Astrocyte of the spinal cord (primary cell): Measurements from ENCODE around the gene ENTPD3.
"Not testable (repeated sequence)": the region's sequence is repeated elsewhere in the genome, so short reads cannot be mapped to it uniquely, and the experiment has no call there.

Experiments used
- DNase-seq: peaks from one replicate; pipeline ENCODE4 v3.0.0; 2011; ENCODE audit warnings: low read depth, low spot score
- H3K4me3 ChIP-seq: 2 replicates; pipeline ENCODE4 v1.5.1; 2011; ENCODE audit warnings: low read depth, mild to moderate bottlenecking, low read length, moderate library complexity
- in situ Hi-C: cut with HindIII; loops from 2 replicates; pipeline ENCODE4 v1.10.0; 2017; ENCODE audit warnings: low sequenced_read_pairs
- TF ChIP-seq, protein P1 (sequence below): IDR thresholded peaks from 2 replicates; pipeline ENCODE4 v1.5.1; 2012; ENCODE audit warnings: low read depth, mild to moderate bottlenecking, low read length, inconsistent platforms

Gene ENTPD3

DNA sequence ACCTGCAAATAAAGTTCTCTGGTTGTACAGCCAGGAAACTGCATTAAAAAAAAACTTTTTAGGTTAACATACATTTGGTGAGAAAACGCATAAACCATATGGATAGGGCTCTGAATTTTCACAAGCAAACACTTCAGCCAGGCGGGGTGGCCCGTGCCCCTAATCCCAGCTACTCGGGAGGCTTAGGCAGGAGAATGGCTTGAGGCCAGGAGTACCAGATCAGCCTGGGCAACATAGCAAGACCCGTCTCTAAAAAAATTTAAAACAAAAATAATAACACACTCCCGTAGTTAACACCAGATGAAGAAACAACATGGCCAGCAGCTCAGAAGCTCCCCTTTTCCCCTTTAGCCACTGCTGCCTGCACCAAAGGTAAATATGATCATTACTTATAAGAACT is 66.9 kb downstream of the ENTPD3 start:
- peak overlapping the region; percentile 88 for H3K4me3 ChIP-seq
- no peak for DNase-seq
- TF ChIP-seq, protein P1, sequence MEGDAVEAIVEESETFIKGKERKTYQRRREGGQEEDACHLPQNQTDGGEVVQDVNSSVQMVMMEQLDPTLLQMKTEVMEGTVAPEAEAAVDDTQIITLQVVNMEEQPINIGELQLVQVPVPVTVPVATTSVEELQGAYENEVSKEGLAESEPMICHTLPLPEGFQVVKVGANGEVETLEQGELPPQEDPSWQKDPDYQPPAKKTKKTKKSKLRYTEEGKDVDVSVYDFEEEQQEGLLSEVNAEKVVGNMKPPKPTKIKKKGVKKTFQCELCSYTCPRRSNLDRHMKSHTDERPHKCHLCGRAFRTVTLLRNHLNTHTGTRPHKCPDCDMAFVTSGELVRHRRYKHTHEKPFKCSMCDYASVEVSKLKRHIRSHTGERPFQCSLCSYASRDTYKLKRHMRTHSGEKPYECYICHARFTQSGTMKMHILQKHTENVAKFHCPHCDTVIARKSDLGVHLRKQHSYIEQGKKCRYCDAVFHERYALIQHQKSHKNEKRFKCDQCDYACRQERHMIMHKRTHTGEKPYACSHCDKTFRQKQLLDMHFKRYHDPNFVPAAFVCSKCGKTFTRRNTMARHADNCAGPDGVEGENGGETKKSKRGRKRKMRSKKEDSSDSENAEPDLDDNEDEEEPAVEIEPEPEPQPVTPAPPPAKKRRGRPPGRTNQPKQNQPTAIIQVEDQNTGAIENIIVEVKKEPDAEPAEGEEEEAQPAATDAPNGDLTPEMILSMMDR: no peak
- in situ Hi-C loops: no loop called here

DNA sequence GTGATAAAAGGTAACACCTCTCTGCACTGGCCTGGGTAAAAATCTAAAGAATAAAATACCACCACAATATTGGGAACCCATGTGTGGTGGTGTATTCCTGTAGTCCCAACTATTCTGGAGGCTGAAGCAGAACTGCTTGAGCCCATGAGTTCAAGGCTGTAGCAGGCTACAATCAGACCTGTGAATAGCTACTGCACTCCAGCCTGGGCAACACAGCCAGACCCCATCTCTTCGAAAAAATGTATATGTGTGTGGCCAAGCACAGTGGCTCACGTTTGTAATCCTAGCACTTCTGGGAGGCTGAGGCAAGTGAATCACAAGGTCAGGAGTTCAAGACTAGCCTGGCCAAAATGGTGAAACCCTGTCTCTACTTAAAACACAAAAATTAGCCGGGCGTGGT is 68.3 kb downstream of the ENTPD3 start:
- in situ Hi-C loops: no loop called here
- no peak overlapping the region for H3K4me3 ChIP-seq
- TF ChIP-seq, protein P1: no peak
- no peak for DNase-seq

DNA sequence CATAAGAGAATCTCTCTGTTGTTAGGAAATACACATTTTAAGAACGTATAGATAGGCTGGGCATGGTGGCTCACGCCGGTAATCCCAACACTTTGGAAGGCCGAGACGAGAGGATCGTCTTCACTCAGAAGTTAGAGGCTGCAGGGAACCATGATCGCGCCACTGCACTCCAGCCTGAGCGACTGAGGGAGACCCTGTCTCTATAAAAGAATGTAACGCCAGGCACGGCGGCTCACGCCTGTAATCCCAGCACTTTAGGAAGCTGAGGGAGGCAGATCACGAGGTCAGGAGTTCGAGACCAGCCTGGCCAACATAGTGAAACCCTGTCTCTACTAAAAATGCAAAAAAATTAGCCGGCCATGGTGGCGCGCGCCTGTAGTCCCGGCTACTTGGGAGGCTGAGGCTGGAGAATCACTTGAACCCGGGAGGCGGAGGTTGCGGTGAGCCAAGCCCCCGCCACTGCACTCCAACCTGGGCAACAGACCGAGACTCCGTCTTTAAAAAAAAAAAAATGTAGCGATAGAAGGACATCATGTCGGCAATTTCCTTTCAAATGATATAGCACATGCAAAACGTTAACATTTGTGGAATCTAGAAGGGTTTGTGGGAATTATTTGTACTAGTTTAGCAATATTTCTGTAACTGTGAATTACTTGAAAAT is 69.4 kb downstream of the ENTPD3 start:
- DNase-seq: no peak
- in situ Hi-C loops: no loop called here

DNA sequence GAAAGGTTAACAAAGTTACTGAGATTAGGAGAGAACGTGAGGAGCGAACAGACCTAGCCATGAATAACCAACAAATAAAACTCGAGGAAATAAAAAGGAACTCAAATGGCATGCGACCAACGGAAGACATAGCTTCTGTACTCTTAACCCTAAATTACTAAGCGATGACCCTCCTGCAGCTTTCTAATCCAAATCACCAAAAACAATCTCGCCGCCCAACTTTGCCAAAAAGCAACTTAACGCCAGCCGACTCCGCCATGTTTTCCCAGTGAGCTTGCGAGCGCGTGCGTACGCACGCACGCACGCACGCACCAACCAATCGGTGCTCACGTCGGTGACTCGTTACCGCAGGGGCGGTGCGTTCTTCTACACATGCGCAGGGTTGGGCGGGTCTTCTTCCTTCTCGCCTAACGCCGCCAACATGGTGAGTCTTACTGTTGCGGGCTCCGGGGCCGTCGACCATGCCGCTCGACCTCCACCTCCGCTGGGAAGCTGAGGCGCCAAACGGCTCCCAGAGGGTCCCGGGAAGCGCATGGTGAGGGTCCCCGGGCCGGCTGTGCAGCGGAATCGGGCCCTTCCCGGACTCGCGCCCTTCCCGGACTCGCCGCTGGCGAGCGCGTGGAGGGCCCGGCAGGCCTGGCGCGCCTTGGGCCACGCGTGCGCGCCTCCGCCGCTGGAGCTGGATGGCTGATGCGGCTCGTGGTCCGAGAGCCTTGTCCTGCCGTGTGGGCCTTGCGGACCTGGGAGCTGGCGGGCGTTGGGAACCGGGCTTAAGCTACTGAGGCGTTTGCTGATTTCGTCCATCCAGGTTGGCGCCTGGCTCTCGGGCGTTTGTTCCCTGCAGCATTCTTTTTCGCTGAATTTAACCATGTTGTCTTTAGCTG is 70.2 kb downstream of the ENTPD3 start, which contains the start of gene RPL14:
RPL14 (plus strand) TSS at position 400 of the 884 bp plus-strand sequence; CDS start at position 533, 133 bp downstream.
- peak within 1 kb of the TSS; percentile 99 for H3K4me3 ChIP-seq
- in situ Hi-C loops: no loop called here
- TF ChIP-seq, protein P1: no peak
- DNase-seq: peak; percentile 97

More for the DNA sequence above, 69.4 kb downstream of the ENTPD3 start:
- TF ChIP-seq, protein P1: no peak
- peak overlapping the region; percentile 99 for H3K4me3 ChIP-seq

DNA sequence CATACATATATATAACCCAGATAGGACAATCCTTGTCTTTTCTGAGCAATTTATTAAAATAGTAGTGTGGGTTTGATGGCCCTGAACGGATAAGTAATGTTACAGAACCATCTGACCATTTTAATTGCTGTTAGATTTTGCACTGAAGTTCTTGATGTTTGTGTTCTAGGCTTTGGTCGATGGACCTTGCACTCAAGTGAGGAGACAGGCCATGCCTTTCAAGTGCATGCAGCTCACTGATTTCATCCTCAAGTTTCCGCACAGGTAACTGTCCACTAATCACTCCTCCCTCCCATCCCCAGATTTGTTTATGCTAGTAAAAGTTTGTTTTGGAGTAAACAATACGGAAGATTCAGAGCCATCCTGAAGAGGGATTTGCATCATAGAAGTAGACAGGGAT is 71.5 kb downstream of the ENTPD3 start:
- in situ Hi-C loops: no loop called here
- TF ChIP-seq, protein P1: no peak
- no peak for DNase-seq
- H3K4me3 ChIP-seq: peak overlapping the region; percentile 99

DNA sequence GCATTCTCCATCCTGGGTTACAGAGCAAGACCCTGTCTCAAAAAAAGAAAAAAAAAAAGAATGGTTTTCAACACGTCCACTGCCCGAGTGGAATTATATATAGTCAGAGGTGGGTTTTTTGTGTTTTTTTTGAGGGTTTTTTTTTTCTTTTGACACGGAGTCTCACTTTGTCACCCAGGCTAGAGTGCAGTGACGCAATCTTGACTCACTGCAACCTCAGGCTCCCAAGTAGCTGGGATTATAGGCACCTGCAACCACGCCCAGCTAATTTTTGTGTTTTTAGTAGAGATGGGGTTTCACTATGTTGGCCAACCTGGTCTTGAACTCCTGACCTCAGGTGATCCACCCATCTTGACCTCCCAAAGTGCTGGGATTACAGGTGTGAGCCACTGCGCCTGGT is 73.5 kb downstream of the ENTPD3 start:
- DNase-seq, in situ Hi-C loops, H3K4me3 ChIP-seq: not testable (repeated sequence)

DNA sequence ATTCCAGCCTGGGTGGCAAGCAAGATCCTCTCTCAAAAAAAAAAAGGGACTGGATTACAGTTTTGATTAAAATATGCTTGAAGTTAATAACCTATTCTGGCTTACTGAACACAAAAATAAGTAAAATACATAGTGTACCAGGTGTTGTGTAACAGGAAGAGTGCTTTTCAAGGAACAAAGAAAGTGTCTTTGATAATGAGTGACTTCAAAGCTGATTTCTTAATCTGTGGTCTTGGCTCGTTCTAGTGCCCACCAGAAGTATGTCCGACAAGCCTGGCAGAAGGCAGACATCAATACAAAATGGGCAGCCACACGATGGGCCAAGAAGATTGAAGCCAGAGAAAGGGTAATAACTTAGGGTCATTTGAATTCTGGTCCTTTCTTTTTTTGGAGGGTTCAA is 74.2 kb downstream of the ENTPD3 start:
- DNase-seq: no peak
- no peak overlapping the region for H3K4me3 ChIP-seq
- TF ChIP-seq, protein P1: no peak
- in situ Hi-C loops: no loop called here

DNA sequence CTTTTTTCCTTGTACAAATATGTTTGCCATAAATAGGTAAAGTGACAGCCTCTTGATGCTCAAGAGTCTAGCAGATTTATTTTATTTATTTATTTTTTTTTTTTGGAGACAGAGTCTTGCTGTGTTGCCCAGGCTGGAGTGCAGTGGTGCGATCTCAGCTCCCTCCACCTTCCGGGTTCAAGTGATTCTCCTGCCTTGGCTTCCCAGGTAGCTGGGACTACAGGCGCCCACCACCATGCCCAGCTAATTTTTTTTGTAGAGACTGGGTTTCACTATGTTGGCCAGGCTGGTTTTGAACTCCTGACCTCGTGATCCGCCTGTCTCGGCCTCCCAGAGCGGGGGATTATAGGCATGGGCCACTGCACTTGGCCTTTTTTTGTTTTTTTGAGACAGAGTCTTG is 75.9 kb downstream of the ENTPD3 start:
- in situ Hi-C loops, H3K4me3 ChIP-seq, DNase-seq: not testable (repeated sequence)
